GM19351 (cell line): ENCODE measurements around the gene NFIB.
A peak's percentile ranks its signal among the peaks of the same experiment; 100 is the strongest.

Source experiments
- ATAC-seq: cut with Tn5 transposase; IDR thresholded peaks from one replicate; pipeline ENCODE4 v1.9.1; 2021; ENCODE audit warnings: mild to moderate bottlenecking, moderate library complexity; ENCODE audit not compliant: unreplicated experiment

The NFIB gene

DNA sequence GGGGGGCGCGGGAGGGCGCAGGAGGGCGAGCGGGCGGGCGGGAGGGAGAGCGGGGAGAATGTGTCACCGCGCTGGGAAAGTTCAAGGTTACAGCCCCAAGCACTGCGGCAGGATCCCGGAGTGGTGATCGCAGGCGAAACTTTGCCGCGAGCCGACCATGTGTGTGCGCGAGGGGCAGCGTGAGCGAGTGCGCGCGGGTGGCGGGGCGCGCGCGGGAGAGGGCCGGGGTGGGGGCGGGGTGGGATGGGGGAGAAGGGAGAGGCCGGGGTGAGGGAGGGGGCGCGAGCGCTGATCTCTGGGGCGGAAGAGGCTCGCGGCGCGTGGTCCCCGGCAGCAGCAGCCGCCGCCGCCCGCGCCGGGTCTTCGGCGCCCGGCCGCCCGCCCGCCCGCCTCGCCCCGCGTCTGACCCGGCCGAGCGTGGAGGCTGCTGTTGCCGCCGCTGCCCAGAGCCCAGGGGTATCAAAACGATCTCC lies at the start of gene NFIB:
Gene NFIB, minus strand, starts transcription at position 191 of the 473 bp plus-strand sequence. CDS start 630 bp downstream, outside the sequence.
- no peak for ATAC-seq

- ATAC-seq, result no peak
Observed at GRCh38 chr9:14362175-14362574, 48.2 kb upstream of the NFIB start.

DNA sequence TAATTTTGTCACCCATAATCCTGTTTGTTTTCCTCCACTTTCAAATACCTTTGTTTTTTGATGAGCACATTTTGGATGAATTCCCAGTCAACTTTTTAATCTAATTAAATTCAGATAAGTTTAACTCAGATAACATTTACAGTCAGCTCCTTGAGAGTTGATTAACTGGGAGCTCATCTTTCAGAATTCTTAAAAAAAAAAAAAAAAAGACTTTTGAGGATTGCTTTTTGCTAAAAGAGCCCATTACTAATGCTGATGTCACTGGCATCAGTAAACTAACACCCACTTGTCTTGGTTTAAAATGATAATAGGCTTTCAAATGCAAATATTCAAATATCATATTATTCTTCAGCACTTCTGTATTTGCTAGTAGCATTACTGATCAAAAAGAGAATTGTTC lies 47.1 kb upstream of the NFIB start:
- no peak for ATAC-seq

DNA sequence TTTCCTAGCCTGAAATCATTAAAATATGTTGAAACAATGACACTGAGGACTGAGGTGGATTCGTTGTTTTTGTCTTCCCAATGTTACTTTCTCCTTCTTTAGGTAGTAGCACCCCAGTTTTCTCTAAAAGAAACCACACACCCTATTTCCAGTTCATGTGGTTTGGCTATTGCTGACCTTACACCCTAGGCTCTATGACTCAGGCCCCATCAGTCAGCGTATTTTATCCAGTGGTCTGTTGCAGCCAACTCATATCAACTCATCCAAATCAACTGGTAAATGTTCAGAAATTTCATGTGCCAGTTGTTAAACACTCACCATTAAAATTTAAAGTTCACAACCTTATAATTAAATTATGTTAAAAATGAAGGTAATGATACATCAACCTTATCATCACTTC lies 44.6 kb upstream of the NFIB start:
- no peak for ATAC-seq

- no peak for ATAC-seq
Observed at GRCh38 chr9:14356351-14357265, 42.7 kb upstream of the NFIB start.

GRCh38 chr9:14354201-14354600 lies 40.3 kb upstream of the NFIB start:
- ATAC-seq, result no peak

DNA sequence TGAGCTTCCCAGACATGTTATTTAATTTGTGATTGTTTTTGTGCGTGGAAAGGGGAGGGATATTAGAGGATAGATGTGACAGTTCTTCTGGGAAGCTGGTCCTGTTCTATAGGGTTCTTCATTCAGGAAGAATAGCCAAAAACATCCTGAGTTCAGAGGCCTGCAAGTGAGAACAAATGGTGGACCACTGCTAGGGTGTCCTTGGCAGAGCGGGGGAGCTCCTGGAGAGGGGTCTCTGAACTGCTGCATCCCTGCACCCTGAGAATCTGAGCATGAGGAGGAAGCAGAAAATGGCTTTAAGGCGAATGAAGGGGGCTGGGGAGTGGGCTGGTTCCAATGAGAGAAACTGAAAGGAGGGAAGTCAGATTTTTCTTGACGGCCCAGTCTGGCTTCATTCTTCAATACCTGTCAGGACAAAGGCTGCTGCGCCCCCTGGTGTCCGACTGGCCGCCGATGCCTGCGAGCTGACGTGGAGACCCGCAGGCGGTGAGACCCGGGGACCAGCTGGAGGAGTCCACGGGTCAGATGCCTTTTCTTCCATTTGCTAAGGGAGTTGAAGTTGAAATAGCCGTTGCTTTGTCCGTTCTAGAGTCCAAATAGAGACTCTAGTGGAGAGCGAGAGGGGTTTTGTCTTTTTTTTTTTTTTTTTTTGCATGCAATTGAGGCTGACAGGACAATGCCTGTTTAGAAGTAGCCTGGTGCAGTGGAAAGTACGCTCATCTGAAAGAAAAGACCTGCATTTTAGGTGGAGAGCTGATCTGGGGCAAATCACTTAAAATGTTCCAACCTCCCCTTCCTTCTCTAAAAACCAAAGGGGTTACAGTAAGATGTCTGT lies 39.5 kb upstream of the NFIB start:
- ATAC-seq, result peak; percentile 90

- no peak for ATAC-seq
Observed at GRCh38 chr9:14352503-14352902, 38.6 kb upstream of the NFIB start.

- no peak for ATAC-seq
Observed at GRCh38 chr9:14351221-14351836, 37.4 kb upstream of the NFIB start.

- ATAC-seq, result no peak
Observed at GRCh38 chr9:14350754-14351153, 36.8 kb upstream of the NFIB start.

DNA sequence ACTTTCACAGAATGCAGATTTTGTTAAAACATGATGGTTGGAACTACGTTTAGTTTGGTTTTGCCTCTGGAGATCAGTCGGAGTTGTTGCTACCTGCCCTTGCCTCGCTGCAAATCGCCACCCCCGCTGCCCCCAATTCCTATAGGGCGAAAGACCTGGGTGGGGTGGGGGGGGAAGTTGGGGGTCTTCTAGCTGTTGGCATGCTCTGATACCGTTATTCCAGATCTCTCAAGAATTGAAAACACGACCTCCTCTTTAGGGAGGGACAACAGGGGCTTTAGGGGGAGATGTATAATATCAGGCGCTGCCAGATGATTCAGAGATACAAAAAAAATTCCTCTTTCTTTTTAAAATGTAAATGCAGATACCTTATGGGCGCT lies 36.4 kb upstream of the NFIB start:
- ATAC-seq, result no peak

- no peak for ATAC-seq
Observed at GRCh38 chr9:14349447-14350348, 35.8 kb upstream of the NFIB start.

GRCh38 chr9:14349146-14349446 lies 35.2 kb upstream of the NFIB start:
- no peak for ATAC-seq

DNA sequence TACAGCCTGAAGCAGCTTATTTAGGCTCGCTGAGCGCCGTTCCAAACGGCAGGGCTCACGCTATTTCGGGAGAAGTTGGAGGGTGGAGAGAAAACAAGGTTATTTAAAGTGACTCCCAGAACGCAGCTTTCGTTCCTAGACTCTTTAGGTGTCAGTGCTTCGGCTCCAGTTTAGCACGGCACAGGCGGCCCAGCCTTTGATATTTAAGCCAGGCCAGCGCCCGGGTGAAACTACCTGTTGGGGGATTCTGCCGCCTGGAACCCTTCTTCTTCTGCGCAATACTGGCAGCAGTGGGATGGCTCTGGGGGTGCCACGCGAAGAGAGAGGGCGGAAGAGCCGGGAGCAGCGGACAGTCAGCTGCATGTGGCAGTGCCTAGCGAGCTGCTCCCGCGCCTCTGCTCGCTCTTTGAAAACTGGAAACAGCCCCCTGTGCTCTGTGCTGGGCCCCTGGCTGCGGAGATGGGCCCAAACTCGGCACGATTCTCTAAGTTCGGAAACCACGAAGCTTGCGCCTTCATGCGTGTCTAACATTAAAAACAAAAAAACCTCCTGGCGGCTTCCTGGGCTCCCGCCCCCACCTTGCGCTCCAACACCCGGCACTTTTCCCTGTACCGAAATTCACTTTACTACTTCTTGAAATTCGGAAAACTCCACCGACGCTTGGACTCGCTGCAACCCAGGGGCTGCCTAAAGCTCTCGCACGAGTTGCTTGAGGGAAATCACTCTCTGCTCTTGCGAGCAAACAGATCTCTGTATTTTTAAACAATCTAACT lies 34.6 kb upstream of the NFIB start:
- ATAC-seq, result no peak

GRCh38 chr9:14348123-14348372 lies 34.1 kb upstream of the NFIB start:
- no peak for ATAC-seq

- ATAC-seq, result no peak
Observed at GRCh38 chr9:14347406-14348122, 33.6 kb upstream of the NFIB start.

DNA sequence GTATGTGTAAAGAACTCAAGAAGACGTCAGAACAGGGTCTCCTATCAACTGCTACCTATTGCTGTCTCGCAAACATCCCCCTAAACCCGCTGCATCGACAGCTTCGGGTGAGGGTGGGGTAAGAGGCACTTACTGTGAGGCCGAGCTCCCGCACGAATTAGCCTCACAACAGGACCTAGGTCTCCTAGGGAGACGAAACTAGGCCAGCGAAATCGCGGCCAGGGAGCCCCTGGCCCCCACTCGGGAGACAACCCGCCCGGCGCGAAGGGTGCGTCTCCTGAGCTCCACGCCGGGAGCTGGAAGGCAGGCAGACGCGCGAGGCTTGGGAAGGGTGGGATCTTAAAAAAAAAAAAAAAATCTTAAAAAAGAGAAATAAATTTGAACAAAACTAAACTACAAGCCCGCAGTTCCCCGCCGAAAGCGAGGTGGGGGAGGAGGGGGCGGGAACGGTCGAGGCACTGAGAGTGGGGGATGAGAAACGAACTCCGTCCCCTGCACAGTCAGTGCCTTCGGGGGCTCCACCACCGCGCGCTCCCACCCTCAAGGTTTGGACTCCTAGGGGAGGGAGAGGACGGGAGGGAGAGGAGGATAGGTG lies 33.0 kb upstream of the NFIB start:
- no peak for ATAC-seq

GRCh38 chr9:14346231-14346791 lies 32.4 kb upstream of the NFIB start:
- no peak for ATAC-seq
